ENCODE measurements around the gene KIF25. TPM values are rescaled to one million over a fixed set of nuclear protein-coding genes. Genes with fewer than 3 reads are reported as not detected.

KIF25 gene
- total RNA-seq, 1 donor from 2014 or later = not detected

GRCh38 chr6:167993831-167994230, 3.6 kb upstream of the KIF25 start:
- H3K36me3 Mint-ChIP-seq (ENCODE audit: low read depth, unreplicated experiment) = no peaks in the 10 kb centered on the region
- TF ChIP-seq CTCF (IDR thresholded peaks at IDR 0.05; ENCODE audit: unreplicated experiment) = no peak
- H3K4me3 Mint-ChIP-seq (ENCODE audit: unreplicated experiment) = no peak overlapping the region
- no peak overlapping the region for H3K27ac Mint-ChIP-seq (ENCODE audit: unreplicated experiment)
- H3K27me3 Mint-ChIP-seq (ENCODE audit: unreplicated experiment) = peaks cover 4% of the 10 kb centered on the region
- no peaks in the 10 kb centered on the region for H3K4me1 Mint-ChIP-seq (ENCODE audit: unreplicated experiment)
- DNase-seq (ENCODE audit: low spot score) = no peak
- no peaks in the 10 kb centered on the region for H3K9me3 Mint-ChIP-seq (ENCODE audit: unreplicated experiment)

- TF ChIP-seq CTCF (IDR thresholded peaks at IDR 0.05; ENCODE audit: unreplicated experiment) = no peak
- Mint-ChIP-seq H3K27me3 (ENCODE audit: unreplicated experiment) (peaks cover 7% of the 10 kb centered on the region), H3K27ac (ENCODE audit: unreplicated experiment) (no peak overlapping the region), H3K9me3 (ENCODE audit: unreplicated experiment) (no peaks in the 10 kb centered on the region), H3K36me3 (ENCODE audit: low read depth, unreplicated experiment) (no peaks in the 10 kb centered on the region), H3K4me3 (ENCODE audit: unreplicated experiment) (no peak overlapping the region), H3K4me1 (ENCODE audit: unreplicated experiment) (no peaks in the 10 kb centered on the region)
- no peak for DNase-seq (ENCODE audit: low spot score)
Measured at GRCh38 chr6:167995302-167995701, 2.2 kb upstream of the KIF25 start.

GRCh38 chr6:167995731-167996151, 1.7 kb upstream of the KIF25 start:
- H3K9me3 Mint-ChIP-seq (ENCODE audit: unreplicated experiment) = no peaks in the 10 kb centered on the region

GRCh38 chr6:167996424-167997199, 859 bp upstream of the KIF25 start:
- Mint-ChIP-seq H3K27me3 (ENCODE audit: unreplicated experiment) (peaks cover 10% of the 10 kb centered on the region), H3K36me3 (ENCODE audit: low read depth, unreplicated experiment) (no peaks in the 10 kb centered on the region), H3K4me3 (ENCODE audit: unreplicated experiment) (no peak overlapping the region), H3K27ac (ENCODE audit: unreplicated experiment) (no peak overlapping the region), H3K9me3 (ENCODE audit: unreplicated experiment) (no peaks in the 10 kb centered on the region), H3K4me1 (ENCODE audit: unreplicated experiment) (no peaks in the 10 kb centered on the region)
- TF ChIP-seq CTCF (IDR thresholded peaks at IDR 0.05; ENCODE audit: unreplicated experiment) = no peak
- DNase-seq (ENCODE audit: low spot score) = no peak

More at GRCh38 chr6:167995731-167996151, 1.7 kb upstream of the KIF25 start:
- Mint-ChIP-seq H3K36me3 (ENCODE audit: low read depth, unreplicated experiment) (no peaks in the 10 kb centered on the region), H3K4me1 (ENCODE audit: unreplicated experiment) (no peaks in the 10 kb centered on the region), H3K27me3 (ENCODE audit: unreplicated experiment) (peaks cover 9% of the 10 kb centered on the region), H3K27ac (ENCODE audit: unreplicated experiment) (no peak overlapping the region), H3K4me3 (ENCODE audit: unreplicated experiment) (no peak overlapping the region)
- TF ChIP-seq CTCF (IDR thresholded peaks at IDR 0.05; ENCODE audit: unreplicated experiment) = no peak
- DNase-seq (ENCODE audit: low spot score) = no peak

- Mint-ChIP-seq H3K4me3 (ENCODE audit: unreplicated experiment) (peak overlapping the region; percentile 25), H3K27ac (ENCODE audit: unreplicated experiment) (no peak overlapping the region), H3K4me1 (ENCODE audit: unreplicated experiment) (peaks cover 5% of the 10 kb centered on the region), H3K36me3 (ENCODE audit: low read depth, unreplicated experiment) (no peaks in the 10 kb centered on the region), H3K9me3 (ENCODE audit: unreplicated experiment) (no peaks in the 10 kb centered on the region), H3K27me3 (ENCODE audit: unreplicated experiment) (peaks cover 11% of the 10 kb centered on the region)
- no peak for TF ChIP-seq CTCF (IDR thresholded peaks at IDR 0.05; ENCODE audit: unreplicated experiment)
- no peak for DNase-seq (ENCODE audit: low spot score)
Measured at GRCh38 chr6:167998215-167998614, 744 bp downstream of the KIF25 start.

Data from endothelial cell (in vitro differentiated cells).